Measurements from ENCODE around the gene SLC32A1.

SLC32A1 gene

GRCh38 chr20:38725931-38726803 lies 1.9 kb downstream of the SLC32A1 start:
- DNase-seq: no peak

DNA sequence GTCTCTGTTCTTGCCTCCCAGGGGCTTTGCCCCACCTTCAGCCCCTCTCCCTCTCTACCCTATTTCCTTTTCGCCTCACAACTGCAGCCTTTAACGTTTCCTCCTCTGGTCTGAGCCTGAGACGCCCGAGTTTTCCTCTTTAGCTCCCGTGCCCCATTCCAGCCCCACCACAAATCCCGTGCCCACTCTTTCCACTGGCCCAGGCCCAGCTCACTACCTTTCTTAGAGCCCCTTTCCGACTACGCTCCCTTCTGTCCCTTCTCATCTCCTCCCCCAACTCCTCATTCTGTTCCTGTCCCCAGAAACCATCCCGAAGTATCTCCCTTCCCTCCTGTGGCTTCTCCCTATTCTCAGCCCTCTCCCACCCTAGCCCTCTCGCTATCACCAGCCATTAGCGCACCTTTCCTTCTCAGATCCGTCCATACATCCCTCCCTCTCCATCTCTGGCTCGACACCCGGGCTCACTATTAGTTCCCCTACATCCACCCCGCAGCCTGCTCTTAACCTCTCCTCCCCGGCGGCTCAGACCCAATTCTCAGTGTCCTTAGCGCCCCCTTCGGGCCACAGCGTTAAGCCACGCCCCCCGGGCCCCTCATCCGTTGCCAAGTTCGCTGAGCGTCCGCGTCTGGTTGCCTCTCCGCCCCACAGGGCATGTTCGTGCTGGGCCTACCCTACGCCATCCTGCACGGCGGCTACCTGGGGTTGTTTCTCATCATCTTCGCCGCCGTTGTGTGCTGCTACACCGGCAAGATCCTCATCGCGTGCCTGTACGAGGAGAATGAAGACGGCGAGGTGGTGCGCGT lies 2.7 kb downstream of the SLC32A1 start:
- DNase-seq: peak; percentile 33

DNA sequence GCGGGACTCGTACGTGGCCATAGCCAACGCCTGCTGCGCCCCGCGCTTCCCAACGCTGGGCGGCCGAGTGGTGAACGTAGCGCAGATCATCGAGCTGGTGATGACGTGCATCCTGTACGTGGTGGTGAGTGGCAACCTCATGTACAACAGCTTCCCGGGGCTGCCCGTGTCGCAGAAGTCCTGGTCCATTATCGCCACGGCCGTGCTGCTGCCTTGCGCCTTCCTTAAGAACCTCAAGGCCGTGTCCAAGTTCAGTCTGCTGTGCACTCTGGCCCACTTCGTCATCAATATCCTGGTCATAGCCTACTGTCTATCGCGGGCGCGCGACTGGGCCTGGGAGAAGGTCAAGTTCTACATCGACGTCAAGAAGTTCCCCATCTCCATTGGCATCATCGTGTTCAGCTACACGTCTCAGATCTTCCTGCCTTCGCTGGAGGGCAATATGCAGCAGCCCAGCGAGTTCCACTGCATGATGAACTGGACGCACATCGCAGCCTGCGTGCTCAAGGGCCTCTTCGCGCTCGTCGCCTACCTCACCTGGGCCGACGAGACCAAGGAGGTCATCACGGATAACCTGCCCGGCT lies 3.4 kb downstream of the SLC32A1 start:
- no peak for DNase-seq

DNA sequence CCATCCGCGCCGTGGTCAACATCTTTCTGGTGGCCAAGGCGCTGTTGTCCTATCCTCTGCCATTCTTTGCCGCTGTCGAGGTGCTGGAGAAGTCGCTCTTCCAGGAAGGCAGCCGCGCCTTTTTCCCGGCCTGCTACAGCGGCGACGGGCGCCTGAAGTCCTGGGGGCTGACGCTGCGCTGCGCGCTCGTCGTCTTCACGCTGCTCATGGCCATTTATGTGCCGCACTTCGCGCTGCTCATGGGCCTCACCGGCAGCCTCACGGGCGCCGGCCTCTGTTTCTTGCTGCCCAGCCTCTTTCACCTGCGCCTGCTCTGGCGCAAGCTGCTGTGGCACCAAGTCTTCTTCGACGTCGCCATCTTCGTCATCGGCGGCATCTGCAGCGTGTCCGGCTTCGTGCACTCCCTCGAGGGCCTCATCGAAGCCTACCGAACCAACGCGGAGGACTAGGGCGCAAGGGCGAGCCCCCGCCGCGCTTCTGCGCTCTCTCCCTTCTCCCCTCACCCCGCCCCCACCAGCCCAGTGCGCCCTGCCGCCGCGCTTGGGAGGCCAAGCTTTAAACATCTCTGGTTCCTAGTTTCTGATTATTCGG lies 4.0 kb downstream of the SLC32A1 start:
- no peak for DNase-seq

DNA sequence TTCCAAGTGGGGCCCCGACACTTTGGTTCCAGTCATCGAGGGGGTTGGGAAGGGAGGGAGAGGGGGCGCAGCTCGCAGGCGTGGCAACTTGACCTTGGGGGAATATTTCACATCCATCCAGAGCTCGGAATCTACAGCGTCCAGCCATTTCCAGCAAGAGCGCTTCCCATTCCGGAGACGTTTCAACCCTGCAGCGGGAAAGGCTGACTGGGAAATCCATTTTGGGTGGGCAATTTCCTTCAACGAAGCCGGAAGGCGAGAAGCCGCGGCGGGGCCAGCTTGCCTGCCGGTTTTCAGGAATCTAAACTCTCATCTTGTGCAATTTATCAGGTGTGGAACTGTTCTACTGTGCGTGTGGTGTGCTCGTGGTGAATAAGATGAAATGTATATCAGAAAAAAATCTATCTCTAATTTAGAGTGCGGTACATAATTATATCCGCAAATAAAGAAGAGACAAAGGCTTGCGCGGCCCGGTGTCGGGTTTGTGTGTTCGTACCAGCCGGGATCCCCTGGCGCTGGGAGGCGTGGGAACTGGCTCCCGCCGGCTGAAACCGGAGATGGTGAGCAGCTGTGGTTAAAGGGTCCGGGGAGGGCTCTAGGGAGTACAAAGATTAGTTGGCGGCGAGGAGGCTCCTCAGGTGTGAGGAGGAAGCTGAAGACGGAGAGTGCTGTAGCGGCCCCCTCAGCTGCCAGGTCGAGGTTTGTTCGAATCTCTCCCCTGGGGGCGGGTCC lies 4.8 kb downstream of the SLC32A1 start:
- DNase-seq: no peak

GRCh38 chr20:38729767-38730166 lies 5.5 kb downstream of the SLC32A1 start:
- no peak for DNase-seq

DNA sequence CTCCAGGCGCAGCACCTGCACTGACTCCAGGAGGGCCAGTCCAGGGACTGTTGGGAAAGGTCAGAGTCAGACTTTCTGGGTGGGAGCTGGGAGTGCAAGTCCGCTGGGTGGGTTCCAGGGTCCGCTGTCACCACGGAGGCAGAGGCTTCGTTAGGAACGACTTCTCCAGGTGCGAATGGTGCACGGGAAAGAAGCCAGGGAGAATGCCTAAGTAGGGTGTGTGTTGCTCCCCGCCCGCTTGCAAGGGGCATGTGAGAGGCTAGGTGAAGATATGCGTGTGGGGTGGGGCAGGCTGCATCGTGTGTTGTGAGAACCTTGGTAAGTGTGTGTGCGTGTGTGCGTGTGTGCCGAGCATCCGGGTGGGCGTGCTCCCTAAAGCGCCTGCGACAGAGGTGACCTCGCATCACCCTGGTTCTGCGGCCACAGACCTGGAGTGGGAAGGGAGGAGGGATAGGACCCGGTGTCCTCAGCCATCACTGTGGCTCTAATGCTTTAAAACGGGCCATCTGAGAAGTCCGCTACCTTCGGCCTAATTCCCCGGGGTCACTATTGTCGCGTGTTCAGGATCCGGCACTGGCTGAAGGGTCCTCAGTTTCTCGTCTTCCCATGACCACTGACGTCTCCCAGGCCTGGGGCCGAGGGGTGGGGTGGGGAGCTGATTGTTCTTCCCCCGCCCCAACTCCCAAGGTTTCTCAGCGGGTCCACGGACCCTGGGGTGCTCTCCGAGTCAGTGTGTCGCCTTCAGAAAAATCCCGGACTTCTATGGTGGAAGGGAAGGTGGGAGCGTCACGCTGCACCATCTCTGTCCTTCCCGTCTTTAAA lies 6.1 kb downstream of the SLC32A1 start:
- DNase-seq: no peak

GRCh38 chr20:38730989-38731737 lies 6.9 kb downstream of the SLC32A1 start:
- peak; percentile 70 for DNase-seq

DNA sequence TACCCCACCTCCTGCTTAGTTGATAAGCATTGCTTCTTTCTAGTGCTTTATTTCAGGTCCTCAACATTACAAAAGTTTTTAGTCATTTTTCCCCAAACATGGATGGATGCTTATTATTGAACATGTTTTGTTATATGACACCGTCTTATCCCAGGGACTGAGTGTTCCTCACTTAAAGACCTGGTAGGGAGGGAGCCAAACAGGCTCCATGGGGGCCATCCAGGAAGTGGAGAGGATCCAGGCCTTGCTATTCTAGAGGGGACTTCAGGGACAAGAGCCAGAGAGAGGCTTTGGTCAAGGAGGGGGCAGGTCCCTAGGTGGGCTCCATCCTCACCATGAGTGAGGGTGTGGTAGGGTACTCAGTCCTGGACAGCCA lies 7.4 kb downstream of the SLC32A1 start:
- DNase-seq: no peak

GRCh38 chr20:38732981-38733380 lies 8.7 kb downstream of the SLC32A1 start:
- DNase-seq: no peak

DNA sequence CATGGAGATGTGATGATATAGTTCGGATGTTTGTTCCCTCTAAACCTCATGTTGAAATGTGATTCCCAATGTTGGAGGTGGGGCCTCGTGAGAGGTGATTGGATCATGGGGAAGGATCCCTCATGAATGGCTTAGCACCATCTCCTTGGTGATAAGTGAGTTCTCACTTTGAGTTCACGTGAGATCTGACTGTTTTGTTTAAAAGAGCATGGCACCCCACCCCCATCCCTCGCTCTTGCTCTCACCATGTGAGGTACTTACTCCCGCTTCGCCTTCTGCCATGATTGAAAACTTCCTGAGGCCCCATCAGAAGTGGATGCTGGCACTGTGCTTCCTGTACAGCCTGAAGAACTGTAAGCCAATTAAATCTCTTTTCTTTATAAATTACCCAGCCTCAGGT lies 10.9 kb downstream of the SLC32A1 start:
- DNase-seq: no peak

GRCh38 chr20:38737887-38738286 lies 13.6 kb downstream of the SLC32A1 start:
- DNase-seq: no peak

DNA sequence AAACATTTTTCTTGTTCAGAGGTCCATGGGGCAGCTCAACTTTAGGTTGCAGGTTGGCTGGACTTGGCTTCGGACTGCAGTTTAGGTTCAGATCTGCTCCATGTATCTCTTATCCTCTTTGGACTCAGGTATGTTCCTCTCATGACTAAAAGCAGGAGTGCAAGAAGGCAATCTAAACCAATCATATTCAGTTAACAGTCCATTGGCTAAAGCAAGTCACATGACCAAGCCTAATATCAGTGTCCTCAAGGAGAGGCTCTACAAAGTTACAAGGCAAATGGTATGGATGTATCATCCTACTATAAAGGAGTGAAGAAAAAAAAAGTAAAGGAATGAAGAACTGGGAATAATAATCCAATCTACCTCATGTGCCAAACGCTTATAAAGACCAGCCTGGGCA lies 21.5 kb downstream of the SLC32A1 start:
- DNase-seq: no peak

GRCh38 chr20:38747495-38748096 lies 23.3 kb downstream of the SLC32A1 start:
- DNase-seq: no peak

DNA sequence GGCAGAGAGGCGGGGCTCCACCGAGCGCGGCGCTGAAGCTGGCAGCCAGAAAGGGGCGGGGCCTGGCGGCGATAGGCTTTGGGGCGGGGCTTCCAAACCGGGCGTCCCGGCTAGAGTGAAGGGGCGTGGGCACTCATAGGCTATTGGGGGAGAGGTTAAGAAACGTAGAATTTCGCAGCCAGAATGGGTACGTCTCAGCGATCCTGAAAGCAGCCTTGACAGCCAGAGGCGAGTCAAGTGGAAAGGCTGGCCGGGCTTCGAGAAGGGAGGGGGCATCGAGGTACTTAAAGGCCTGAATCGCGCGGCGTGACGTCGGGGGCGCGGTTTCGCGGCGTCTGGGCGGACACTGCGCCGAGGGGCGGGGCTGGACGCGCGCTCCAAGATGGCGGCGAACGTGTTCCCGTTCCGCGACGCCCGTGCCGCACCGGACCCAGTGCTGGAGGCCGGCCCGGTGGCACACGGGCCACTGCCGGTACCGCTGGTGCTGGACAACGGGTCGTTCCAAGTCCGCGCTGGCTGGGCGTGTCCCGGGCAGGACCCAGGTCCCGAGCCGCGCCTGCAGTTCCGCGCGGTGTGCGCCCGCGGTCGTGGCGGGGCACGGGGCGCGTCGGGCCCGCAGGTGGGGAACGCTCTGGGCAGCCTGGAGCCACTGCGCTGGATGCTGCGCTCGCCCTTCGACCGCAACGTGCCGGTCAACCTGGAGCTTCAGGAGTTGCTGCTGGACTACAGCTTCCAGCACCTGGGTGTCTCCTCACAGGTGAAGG lies 24.0 kb downstream of the SLC32A1 start, which contains the start of gene ACTR5:
Gene ACTR5 (plus strand): TSS at position 364 of the 764 bp plus-strand sequence. CDS start 19 bp downstream, at position 383.
- DNase-seq: peak; percentile 97

DNA sequence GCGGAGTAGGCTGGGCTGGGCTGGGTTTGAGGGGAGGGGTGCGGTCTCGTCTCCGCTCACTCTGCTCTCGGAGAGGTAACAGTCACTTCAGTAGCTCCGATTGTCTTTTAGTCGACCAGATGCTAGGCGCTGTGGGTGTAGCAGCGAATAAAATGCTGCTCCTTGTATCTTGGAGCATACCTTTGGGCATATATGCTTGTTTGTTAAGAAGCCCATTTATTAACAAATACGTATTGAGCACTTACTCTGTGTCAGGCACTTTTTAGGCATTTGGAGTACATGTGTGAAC lies 24.5 kb downstream of the SLC32A1 start:
- peak; percentile 38 for DNase-seq

- no peak for DNase-seq
Observed at GRCh38 chr20:38751360-38751976, 27.2 kb downstream of the SLC32A1 start.

GRCh38 chr20:38752029-38752428 lies 27.7 kb downstream of the SLC32A1 start:
- no peak for DNase-seq

- DNase-seq: no peak
Observed at GRCh38 chr20:38754924-38755323, 30.6 kb downstream of the SLC32A1 start.
